GM21723 (cell line): ENCODE data around the gene MPP2.
"Not testable (repeated sequence)": the region's sequence is repeated elsewhere in the genome, so short reads cannot be mapped to it uniquely, and the experiment has no call there.

Experiments used
- ATAC-seq: cut with Tn5 transposase; IDR thresholded peaks from one replicate; pipeline ENCODE4 v1.9.1; 2021; ENCODE audit warnings: mild to moderate bottlenecking, moderate library complexity; ENCODE audit not compliant: unreplicated experiment

MPP2 gene

GRCh38 chr17:43852571-43852970 lies 54.8 kb downstream of the MPP2 start:
- ATAC-seq = no peak

DNA sequence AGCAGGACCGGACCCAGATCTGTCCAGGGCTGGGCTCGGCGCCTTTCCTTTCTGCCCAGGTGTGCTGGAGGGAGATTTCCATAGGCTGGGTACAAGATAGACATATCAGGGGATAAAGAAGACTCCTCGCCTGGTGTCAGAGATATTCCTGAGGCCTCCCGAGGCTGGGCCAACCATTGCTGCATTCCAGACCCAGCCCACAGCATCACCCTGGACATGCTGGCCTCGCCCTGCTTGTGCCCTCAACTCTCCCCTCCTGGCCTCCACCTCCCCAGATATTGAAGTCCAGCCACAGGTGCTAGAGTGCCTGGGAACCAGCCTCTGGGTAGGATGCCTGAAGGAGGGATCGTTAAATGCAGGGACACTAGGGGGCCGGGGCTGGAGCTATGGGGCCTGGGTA lies 58.2 kb downstream of the MPP2 start:
- no peak for ATAC-seq

DNA sequence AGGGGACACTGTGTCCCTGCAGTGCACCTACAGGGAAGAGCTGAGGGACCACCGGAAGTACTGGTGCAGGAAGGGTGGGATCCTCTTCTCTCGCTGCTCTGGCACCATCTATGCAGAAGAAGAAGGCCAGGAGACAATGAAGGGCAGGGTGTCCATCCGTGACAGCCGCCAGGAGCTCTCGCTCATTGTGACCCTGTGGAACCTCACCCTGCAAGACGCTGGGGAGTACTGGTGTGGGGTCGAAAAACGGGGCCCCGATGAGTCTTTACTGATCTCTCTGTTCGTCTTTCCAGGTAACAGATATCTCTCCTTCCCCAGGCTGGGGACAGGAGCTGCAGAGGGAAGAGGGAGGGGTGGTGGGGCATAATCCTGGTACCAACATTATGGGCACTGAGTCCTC lies 58.7 kb downstream of the MPP2 start:
- no peak for ATAC-seq

GRCh38 chr17:43846963-43847371 lies 60.4 kb downstream of the MPP2 start, which contains the start of gene CD300LG:
CD300LG (plus strand) TSS chr17:43847176; CDS start chr17:43847217, 41 bp downstream.
- no peak for ATAC-seq

DNA sequence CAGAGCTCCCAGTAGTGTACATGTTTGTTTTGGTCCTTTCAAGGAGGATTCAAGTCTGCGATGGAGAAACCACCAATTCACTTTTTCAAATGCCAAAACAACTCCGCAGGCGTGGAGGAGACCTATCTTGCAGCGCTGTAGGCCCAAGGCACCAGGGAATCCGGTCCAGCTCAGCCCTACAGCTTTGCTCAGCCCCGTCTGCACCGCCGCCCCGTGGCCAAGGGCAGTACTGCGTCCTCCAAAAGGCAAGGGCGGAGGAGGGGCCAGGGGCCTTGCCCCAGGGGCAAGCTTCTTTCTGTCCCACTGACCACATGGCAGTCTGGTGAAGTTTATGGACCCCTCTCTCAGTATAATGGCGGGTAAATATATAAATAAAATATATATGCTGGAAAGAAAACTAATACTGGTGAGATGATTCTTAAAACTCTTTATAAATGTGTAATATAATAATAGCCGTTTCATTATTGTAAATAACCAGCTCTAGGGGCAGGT lies 61.1 kb downstream of the MPP2 start:
- ATAC-seq = no peak

GRCh38 chr17:43845766-43846165 lies 61.6 kb downstream of the MPP2 start:
- no peak for ATAC-seq

- ATAC-seq = no peak
Measured at GRCh38 chr17:43844241-43844640, 63.1 kb downstream of the MPP2 start.

GRCh38 chr17:43842975-43843325 lies 64.4 kb downstream of the MPP2 start:
- no peak for ATAC-seq

DNA sequence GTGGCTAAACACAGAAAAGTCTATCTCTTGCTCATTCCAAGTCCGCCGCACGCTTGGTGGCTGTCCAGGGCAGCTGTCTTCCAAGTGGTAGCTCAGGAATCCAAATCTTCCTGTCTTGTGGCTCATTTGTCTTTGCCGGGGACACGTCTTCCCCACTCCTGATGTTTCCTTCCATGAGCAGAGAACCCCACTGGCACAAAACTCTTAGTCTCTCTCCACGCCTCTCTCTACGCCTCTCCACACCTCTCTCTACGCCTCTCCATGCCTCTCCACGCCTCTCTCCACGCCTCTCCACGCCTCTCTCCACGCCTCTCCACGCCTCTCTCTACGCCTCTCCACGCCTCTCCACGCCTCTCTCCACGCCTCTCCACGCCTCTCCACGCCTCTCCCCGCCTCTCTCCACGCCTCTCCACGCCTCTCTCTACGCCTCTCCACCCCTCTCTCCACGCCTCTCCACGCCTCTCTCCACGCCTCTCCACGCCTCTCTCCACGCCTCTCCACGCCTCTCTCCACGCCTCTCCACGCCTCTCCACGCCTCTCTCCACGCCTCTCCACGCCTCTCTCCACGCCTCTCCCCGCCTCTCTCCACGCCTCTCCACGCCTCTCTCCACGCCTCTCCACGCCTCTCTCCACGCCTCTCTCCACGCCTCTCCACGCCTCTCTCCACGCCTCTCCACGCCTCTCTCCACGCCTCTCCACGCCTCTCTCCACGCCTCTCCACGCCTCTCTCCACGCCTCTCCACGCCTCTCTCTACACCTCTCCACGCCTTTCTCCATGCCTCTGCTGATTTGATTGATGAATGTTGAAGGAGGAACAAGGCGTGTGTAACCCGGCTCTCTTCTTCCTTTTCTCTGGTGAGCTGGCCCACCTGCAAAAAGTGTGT lies 65.0 kb downstream of the MPP2 start:
- ATAC-seq = not testable (repeated sequence)

GRCh38 chr17:43841282-43841681 lies 66.1 kb downstream of the MPP2 start:
- ATAC-seq = no peak

DNA sequence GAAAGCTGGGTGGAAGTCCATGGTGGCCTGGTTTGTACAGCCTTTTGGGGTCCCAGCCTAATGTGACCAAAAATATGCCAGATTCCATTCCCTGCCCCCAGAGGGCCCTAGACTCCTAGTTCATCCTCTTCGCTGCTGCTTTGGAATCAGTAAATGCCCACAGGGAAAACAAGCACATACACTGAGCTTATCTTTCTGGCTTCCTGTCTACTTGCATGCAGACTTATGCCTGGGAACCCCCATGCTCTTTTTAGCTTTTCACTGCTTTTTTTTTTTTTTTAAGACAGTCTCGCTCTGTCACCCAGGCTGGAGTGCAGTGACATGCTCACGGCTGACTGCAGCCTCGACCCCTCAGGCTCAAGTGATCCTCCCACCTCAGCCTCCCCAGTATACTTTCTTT lies 66.5 kb downstream of the MPP2 start:
- ATAC-seq = no peak

GRCh38 chr17:43839670-43840108 lies 67.6 kb downstream of the MPP2 start:
- ATAC-seq = no peak

GRCh38 chr17:43834106-43834505 lies 73.2 kb downstream of the MPP2 start:
- no peak for ATAC-seq

GRCh38 chr17:43832976-43833829 lies 74.1 kb downstream of the MPP2 start, which contains the start of gene MPP3:
MPP3 (minus strand) TSS chr17:43833146; CDS start chr17:43831906, 1,240 bp downstream.
- no peak for ATAC-seq

DNA sequence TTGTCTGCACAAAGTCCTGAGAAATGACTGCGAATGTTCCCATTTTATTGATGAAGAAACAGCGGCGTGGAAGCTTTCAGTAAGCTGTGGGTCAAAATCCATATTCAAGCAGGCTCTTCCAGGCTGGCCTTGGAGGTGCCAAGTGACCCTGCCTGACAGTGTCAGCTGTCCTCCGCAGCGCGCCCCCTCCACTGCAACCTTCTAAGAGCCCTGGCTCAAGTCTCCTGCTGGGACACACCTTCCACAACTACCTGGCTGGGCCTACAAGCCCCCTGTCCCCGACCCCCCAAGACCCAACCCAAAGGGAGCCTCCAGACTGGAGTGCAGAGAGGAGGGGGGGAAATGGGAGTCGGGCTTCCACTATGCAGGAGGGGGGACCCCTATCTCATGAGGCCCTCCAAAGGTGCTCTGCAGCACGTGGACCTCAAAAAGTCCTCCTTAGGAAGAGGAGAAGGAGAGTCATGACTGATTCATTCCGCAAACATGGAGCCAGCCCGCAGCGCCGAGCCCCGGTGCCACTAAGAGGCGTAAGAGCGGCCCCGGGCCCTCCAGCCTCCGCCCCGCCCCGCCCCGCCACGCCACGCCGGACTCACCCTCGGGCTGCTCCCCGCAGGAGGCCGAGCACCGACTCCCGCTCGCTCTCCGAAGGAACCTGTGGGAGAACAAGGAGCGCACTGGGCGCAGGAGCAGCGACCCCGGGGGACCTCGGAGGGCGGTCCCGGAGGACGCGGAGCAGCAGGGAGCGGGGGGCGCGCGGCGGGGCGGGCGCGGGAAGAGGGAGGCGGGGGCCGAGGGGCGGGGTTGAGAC lies 75.0 kb downstream of the MPP2 start:
- ATAC-seq = no peak

GRCh38 chr17:43831633-43832032 lies 75.7 kb downstream of the MPP2 start:
- ATAC-seq = no peak

- ATAC-seq = no peak
Measured at GRCh38 chr17:43830510-43831140, 76.7 kb downstream of the MPP2 start.

- ATAC-seq = no peak
Measured at GRCh38 chr17:43829738-43830137, 77.6 kb downstream of the MPP2 start.

DNA sequence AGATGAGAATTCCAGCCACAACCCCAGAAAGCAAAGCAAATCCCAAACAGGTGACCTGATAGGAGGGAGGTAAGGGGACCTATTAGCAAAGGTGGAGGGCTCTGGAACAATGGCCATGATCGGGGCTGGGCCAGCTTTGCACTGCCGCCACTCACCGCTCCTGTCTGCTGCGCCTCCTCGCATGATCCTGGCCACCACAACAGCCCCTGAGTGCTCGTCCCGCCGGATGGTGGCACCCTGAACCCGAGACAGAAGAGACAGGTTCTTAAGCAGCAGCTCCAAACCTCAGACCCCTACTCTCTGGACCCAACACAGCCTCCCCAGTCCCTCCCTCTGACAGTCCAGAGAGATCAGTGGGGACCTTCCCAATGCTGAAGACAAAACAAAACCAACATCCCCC lies 79.7 kb downstream of the MPP2 start:
- ATAC-seq = no peak

GRCh38 chr17:43826206-43826605 lies 81.1 kb downstream of the MPP2 start:
- no peak for ATAC-seq
